ENCODE measurements around the gene KCNG2.

The KCNG2 gene

DNA sequence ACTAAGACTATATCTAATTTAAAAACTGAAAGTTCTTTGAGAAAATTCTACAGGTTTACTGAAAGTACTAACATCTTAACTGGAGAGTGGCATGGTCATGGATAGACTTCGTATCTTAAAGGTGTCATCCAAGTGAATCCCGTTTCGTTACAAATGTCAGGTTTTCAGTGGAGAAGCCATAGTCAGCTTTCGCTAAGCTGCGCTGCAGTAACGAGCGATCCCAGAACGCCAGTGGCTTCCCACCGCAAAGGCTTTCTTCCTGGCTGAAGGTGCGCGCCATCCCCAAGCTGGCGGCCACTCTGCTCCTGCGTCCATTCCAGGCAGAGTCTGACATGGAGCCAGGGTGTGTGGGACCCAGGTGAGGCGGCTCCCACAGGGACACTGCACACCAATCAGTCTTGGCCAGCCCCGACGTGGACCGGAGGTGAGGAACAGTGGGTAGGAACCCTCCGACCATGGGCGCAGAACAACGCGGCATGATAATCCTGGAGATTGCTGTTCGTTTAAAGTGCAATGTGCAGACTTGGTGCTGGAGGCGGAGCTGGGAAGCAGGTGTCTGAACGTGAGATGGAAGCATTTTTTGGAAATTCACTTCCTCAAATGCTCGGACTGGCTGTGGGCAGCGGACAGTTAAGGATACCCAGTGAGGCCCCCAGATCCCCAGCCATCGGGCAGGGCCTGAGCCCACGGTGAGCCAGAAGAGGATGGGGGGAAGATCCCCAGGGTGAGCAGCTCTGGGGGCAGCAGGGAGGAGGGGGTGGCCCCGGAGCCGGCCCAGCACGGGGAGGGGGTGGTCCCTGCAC is 27.8 kb upstream of the KCNG2 start:
- no peak for ATAC-seq

DNA sequence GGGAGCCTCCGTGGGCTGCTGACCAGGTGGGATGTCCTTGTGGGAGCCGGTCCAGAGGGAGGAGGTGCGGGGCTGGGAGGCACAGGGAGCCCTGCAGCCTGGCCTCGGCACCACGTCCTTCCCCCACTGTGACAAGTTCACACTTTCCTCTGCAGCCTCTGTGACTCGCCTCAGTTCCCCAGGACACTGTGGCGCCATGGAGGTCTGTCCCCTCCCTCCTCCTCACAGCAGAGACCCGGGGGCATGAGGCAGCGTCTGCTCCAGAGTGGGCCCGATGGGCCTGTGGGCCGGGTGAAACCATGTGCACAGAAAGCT is 27.3 kb upstream of the KCNG2 start:
- no peak for ATAC-seq

DNA sequence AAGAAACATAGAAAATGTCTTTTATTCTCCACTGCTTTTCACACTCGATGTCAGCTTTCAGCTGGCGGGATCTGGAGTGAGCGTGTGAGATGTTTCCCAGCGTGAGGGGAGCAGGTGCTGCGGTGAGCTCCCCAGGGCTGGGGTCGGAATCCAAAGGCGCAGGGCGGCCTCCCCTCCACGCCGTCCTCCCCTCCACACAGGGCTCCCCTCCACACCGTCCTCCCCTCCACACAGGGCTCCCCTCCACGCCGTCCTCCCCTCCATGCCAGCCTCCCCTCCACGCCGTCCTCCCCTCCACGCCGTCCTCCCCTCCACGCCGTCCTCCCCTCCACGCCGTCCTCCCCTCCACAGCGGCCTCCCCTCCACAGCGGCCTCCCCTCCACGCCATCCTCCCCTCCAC is 26.9 kb upstream of the KCNG2 start:
- no peak for ATAC-seq

DNA sequence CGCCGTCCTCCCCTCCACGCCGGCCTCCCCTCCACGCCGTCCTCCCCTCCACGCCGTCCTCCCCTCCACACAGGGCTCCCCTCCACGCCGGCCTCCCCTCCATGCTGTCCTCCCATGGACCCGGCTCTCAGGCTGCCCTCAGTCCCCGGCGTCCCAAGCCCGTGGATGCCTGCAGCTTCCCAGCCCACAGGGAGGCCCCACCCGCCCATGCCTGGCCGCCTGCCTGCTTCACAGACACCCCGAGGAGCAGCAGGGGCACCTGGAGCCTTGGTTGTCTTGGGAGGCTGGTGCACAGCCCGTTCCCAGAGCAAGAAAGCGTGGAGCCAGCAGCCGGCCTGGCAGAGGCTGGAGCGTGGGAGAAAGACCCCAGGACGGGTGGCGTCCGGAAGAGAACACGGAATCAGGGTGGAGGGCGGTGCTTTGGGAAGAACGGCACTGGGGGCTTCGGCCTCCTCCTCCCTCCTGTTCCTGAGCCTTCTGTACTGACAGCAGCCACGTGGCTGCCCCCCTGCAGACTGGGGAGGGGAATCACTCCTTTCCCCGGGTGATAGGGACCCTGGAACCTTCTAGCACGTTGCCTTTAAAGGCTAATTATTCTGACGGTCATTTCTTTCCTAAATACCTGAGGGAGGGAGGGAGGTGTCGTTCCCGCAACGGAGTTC is 26.2 kb upstream of the KCNG2 start:
- no peak for ATAC-seq

DNA sequence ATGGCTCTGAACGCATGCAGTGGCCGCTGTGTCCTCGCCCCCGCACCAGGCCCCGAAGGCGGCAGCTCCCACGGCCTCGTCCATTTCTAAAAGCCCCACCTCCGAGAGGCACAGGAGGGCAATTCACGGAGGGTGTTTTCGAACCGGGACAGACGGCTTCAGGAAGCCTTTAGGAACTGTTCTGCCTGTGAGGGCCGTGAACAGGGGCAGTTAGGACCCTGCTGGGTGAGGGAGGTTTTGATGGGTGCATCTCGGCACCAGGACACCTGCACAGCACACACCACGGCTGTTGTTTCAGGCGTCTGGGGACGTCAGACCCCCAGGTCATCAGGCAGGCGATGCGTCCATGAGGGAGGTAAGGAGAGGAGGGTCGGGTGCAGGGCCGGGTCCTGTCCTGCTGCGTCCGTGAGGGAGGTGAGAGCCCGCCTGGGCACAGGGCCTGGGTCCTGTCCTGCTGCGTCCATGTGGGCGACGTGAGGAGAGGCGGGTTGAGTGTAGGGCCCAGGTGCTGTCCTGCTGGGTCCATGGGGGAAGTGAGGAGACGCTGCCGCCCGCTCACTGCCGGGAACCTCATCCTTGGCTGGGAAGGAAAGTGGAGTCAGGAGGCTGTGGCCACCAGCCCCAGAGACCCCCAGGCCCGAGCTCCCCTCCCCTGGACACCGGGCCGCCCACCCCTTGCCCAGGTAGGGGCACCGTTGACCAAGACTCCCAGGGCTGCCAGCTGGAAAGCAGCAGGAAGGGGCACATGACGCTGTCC is 25.5 kb upstream of the KCNG2 start:
- ATAC-seq = no peak

DNA sequence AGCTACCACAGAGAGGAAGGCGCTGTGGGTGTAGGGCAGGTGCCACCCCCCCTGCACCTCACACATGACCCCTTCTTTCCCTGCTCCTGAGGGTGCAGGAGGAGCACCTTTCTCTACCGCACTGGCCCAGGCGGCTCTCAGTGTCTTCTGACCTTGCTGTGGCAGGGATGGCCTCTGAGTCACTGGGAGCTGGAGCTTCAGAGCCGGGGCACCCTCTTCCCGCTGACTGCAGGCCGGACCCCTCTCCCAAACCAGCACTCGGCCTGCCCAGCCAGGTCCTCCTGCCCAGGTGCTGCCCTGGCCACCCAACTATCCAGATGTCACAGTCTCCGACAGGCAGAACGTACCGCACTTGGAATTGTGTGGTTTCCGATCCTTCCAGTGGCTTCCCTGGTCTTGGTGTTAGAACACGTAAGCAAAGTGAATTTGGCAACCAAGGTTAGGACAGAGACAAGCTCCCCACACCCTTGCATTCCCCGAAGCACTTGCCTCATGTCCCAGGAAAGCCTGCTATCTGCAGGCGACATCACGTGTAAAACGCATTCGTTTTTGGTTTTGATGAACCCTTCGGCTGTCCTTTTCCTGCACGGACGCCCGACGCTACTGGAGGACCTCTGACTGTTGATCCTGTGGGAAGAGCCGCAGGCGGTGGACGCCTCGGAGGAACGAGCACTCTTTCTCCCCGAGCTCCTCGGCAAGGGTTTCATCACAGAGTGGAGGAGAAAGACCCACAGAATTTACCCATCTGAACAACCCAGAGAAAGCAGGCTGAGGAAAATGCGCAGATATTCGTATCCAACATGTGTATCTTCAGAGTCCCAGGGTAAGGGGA is 24.7 kb upstream of the KCNG2 start:
- ATAC-seq = no peak

DNA sequence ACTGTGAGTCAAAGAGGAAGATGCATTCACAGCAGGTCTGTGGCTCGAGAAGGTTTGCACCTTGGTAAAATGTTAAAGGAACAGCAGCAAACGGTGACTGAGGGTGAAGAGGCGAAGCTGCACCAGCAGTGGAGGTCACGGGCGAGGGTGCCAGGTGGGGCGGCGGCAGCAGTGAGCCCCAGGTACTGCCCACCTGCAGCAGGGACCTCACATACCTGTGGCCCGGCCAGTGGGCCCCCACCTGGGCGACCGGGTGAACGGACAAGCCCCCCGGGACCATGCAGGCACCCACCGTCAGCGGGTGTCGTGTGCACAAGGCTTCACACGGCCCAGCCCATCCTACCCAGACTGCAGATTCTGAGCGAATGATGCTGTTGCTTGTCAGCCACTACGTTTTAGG is 23.6 kb upstream of the KCNG2 start:
- ATAC-seq = no peak

DNA sequence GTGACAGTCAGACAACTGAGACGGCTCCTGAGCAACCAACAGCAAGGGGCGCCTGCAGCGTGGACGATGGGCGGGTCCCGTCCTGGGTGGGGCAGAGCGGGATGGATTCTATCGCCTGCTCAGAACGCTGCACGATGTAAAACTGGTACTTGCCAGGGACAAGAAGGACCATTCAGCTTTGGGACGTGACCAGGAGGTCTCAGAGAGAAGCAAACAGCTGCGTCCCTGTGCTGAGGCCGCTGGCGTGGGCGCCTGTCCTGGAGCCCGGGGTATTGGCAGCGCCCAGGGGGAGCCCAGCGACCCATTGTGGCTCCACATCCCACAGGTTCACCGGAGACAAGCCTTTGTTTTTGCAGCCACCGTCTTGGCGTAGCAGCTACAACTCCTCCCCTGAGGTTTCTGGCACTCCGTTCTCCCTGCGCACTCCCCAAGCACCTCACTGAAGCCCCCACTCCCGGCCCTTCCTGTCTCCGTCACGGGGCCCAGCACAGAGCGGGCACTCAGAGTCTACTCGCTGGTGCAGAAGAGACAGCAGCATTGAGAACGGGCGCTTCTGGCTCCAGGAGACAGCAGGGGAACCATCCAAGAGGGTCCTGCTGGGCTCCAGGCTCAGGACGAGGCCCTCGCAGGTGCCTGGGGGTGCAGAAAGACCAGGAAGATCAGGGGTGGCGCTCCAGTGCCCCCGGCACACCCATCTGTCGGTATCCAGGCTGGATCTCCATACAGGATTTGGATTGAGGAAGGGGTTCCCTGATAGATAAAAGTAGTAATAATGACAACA is 22.1 kb upstream of the KCNG2 start:
- ATAC-seq = no peak

DNA sequence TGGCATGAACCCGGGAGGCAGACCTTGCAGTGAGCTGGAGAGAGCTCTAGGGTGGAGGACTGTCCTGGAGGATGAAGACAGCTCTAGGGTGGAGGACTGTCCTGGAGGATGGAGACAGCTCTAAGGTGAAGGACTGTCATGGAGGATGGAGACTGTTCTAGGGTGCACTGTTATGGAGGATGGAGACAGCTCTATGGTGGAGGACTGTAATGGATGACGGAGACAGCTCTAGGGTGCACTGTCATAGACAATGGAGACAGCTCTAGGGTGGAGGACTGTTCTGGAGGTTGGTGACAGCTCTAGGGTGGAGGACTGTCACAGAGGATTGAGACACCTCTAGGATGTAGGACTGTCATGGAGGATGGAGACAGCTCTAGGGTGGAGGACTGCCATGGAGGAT is 21.1 kb upstream of the KCNG2 start:
- ATAC-seq = no peak

DNA sequence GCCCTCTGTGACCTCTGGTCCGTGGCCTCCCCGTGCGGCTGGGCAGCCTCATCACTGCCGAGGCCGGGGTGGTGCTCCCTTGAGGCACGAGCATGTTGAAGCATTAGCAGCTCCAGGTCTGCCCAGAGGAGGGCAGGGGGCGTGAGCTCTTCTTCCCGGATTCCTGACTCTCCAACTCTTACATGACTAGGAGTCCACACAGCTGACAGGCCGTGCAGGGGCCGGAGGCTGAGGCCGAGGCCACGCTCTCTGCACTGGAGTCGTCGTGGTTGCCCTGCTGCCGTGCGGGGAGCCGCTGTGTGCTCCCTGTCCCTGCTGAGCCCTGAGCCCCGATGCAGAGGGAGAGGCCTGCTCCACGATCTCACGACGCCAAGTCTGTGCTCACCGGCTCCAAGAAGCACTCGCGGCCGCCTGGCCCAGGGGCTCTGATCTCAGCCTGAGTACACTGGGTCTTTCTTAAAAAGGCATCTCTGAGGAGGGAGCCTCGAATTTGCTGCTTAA is 19.4 kb upstream of the KCNG2 start:
- ATAC-seq = no peak

DNA sequence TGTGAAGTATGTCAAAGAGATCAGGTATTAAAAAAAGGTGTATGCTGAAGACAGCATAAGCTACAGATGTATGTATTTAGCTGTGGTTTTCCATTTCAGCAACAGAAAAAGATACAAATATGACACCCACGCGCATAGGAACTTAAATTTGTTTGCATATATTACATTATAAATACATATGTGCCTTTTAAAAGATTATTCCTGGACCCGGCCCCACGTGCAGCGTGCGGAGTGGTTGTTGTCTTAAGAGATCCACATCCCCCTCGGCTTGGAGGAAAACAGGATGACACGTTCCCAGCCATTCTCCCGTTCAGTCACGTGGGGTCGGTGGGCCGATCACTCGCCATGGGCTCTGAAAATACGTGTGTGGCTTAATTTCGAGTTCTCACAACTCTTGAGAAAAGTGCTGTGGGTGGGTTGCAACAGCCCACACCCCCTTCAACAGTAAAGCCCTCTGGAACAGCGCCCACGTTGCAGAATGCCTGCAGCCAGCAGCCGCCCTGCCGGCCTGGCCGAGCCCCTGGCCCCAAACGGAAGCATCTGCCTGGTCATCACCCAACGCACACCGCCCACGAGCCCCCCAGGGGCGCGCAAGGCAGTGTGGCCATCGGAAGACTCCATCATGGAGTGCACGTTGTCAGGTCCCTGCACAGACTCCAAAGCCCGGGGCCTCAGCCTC is 18.6 kb upstream of the KCNG2 start:
- no peak for ATAC-seq

DNA sequence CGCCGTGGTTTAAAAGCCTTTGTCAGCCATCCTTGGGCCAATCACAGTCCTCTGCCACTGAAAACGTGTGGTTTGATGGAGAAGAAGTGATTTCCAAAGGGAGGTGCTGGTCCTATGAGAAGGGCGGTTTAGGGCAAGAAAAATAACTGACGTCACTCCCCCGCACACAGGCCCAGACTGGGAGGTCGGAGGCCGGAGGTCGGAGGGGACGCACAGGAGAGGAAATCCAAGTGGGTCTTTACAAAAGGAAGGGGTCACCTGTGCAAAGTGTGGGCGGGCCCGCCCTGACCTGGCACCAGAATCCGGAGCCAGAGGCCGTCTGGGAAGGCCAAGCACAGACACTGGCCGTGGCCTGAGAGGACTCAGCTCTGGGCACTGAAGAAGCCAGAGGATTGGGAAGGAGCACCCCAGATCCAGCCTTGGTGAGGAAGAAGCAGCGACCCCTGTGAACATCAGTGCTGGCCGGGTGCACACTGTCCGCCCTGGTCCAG is 18.0 kb upstream of the KCNG2 start:
- ATAC-seq = no peak

DNA sequence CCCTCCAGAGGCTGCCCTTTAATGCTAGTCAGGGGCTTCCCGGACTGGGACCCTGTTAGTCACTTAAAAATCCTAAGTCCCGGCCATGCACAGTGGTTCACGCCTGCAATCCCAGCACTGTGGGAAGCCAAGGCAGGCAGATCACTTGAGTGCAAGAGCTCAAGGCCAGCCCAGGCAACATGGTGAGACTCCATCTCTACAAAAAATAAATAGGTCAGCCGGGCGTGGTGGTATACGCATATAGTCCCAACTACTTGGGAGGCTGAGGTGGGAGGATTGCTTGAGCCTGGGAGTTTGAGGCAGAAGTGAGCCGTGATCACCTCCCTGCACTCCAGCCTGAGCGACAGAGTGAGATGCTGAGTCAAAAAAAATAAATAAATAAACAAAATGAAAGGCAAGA is 17.2 kb upstream of the KCNG2 start:
- ATAC-seq = no peak

DNA sequence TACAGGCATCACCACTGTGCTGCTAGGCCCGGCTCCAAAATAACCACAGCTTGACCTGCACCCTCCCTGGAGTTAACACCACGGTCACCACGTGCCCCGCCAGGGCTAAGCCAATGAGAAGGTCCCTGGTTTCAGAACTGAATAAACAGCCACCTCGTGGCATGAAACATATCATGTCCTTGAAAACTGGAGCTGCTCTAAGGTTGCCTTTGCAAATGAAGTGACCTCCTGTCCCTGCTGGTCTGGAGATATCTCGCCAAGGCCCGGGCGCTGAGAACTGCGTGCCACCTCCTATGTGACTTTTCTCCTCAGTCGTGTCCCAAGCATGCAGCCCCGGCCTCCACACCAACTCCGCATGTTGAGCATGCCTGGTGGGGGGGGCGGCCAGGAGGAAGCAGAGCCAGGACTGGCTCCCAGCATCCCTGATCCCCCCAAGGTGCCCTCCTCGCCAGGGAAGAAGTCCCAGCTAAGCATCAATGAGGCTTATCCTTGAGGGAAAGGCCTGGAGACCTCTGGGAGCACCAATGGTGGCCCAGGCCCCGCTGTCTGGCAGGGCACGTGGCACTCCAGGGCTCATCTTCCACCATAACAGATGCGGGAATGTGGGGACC is 16.3 kb upstream of the KCNG2 start:
- no peak for ATAC-seq

DNA sequence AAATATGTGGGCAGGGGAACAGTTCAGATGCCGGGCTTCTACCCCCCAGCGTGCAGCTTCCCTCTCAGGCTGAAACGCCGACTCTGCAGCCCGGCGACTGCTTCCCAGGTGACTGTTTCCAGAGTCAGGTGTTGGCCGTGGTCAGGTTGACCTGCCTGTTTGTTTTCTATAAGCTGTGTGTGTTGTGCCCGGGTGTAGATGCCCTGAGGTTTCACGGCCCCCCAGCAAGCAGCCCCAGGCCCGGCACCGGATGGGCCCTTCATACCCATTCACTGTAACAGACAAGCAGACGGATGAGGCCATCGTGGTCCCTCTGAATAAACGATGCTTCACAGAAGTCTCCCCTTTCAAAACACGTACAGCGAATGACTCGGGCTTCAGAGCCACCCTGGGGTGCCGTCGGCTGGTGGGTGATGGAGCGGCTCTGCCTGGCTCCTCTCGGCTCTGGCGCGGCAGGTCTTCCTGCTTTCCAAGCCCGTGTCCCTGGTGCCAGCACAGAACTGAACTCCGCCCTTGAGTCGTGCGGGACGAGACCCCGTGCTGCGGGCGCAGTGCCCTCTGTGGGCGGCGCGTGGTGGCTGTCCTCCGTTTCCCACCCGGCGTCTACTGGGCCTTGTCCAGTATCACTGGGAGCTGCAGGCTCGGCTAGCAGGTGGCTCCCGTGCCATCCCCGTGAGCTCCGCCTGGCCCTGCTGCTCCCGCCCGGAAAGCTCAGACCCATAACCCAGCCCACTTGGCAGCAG is 15.0 kb upstream of the KCNG2 start:
- ATAC-seq = no peak

DNA sequence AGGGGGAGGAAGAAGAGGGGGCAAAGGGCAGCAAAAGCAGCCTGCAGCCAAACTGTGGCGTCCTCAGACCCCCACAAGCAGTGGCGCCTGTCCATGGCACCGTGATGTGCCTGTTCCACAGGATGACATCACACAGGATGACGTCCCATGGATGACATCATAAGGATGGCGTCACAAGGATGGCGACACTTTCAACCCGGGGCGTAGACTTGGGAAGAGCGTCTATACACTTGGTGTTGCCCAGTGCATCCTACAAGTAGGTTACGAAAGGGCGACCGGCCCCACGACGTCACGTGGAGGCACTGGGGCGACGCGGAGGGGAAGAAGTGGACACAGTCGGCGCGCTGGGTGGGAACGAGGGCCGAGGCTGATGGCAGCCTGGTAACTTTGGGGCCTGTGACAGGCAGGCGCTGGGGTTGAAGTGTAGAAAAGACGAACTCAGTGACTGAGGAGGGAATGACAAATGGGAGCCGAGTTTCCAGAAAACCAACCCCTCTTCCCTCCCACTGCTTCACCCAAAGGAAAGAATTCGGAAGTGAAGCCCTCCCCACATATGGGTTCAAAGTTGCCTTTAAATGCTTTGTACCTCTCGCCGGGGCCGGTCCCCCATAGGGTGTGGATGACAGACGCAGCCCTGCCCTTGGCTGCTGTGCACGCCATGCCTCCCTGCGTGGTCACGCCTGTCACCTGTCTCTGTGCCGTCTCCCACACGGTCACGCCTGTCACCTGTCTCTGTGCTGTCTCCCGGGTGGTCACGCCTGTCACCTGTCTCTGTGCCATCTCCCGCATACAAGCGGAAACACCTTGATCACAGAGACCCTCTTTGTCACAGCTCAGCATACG is 13.4 kb upstream of the KCNG2 start:
- no peak for ATAC-seq

DNA sequence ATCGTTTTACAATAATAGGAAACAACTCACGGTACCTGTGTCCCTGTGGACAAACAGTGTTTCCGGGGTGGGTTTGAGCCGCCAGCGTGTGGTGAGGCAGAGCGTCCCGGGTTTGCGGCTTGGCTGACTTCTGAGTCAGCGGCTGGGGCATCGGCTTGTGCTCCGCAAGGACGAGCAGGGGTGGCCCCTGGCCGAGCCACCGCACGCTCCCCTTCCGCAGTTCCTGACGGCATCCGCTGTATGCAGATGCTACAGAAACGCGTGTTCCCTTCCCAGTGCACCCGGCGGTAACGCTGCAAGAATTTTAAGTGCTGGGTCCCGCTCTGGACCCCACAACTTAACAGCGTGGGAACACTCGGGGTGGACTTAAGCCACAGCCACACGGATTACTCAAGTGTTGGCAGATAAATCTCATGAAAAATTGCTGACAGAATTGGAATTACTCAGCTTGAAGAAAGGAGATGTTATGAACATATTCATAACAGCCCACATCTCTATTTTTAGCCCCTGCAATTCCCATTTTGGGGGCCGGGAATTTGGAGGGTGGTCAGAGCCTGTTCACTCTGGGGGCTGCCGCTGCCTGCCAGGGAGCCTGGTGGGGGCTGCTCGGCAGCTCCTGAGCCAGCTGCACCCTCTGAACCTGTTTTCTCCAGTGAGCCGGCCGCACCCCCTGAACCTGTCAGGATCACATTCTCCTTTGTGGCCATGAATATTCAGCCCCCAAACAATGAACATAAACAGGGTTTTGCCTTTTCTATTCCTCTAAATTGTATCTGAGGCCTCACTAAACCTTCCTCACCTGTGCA is 12.6 kb upstream of the KCNG2 start:
- ATAC-seq = no peak

DNA sequence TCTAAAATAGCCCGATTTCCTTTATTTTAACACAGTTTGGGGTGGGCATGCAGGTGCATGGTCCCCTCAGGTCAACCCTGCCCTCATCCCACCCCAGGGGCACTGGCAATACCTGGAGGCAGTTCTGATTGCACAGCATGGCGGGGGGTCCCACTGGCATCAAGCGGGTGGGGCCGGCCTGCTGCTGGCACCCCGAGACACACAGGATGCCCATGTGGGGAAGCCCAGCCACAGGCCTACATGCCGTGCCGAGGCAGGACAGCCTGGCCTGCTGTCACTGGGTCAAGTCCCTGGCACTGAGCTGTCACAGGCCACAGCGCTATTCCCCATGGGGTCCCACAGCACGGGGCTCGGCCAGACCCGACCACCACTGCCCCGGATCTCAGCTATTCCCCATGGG is 11.9 kb upstream of the KCNG2 start:
- ATAC-seq = no peak

Data from activated CD4-positive, CD25-positive, alpha-beta regulatory T cell treated with anti-CD3 and anti-CD28 coated beads, Interleukin-2, amount 50 U/mL, for 24 hours (primary cell).